IPS DF 19.7 (cell line): ENCODE data around the gene IFITM10.

Experiments
- DNase-seq: peaks from one replicate; pipeline ENCODE4 v3.0.0-alpha.2; 2013; ENCODE audit warnings: low read depth, low spot score

The IFITM10 gene

DNA sequence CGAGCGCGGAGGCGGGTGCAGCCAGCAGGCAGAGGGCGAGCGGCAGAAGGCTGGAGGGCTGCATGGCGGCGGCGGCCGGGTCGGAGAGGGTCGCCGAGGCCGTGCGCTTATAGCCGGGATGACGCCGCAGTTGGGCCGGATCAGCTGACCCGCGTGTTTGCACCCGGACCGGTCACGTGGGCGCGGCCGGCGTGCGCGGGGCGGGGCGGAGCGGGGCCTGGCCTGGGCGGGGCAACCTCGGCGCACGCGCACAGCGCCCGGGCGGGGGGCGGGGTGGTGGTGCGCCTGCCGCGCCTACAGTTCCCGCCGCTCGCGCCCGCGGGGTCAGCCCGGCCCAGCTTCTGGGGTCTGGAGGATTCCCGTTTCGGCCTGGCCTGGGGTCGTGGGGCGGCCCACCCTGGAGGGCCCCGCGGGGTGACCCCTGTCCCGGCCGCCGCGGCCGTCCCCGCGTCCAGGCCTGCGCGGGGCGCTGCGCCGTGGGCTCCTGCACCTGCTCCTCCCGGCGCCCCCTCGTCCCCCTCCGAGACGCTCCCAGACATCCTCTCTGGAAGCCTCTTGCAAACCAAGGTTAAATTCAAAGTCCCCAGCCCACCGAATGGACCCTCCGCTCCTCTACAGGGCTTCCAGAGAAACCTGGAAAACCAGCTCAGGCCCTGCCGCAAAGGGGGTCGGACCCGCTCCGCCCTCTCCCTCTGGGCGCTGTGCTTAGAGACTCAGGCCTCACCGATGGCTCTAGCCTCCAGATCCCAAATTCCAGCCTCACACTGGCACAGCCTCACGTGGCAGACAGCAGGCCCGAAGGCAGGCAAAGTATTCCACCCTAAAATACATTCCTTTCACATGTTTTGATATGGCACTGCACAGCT is 13.6 kb upstream of the IFITM10 start, which contains the start of gene CTSD:
TSS of gene CTSD (minus strand) at position 132 of the 866 bp plus-strand sequence. CDS start at position 64, 68 bp downstream.
- DNase-seq, result no peak

- no peak for DNase-seq
Observed at GRCh38 chr11:1763336-1763795, 13.0 kb upstream of the IFITM10 start.

- DNase-seq, result no peak
Observed at GRCh38 chr11:1762537-1763302, 12.3 kb upstream of the IFITM10 start.

- no peak for DNase-seq
Observed at GRCh38 chr11:1761857-1762536, 11.6 kb upstream of the IFITM10 start.

DNA sequence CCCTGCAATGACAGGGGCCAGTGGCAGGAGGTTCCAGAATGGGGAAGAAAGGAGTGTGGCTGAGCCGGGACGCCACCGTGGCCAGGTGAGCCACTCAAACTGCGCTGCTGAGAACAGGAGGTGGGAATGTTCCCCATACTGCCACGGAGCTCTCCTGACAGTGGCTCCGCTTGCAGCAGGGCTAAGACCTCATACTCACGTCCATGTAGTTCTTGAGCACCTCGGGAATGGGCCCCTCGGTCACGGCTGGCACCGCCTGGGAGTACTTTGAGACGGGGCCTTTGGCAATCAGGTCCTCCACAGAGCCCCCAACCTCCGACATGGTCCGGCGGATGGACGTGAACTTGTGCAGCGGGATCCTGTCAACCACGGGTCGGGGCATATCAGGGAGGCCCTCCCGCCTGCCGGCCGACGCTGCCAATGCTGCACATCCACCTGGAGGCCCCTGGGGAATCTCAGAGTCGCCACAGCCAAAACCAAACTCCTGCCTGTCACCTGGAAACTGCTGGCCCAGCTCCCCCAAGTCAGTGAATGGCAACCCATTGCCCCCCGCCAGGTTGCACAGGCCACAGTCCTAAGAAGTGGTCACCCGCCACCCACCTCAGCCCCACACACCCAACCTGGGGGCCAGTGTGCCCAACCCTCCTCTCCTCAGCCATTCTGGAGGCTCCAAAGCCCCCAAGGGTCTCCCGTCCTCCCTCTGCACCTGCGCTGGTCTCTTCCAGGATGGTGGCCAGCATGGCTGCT is 10.9 kb upstream of the IFITM10 start:
- DNase-seq, result no peak

DNA sequence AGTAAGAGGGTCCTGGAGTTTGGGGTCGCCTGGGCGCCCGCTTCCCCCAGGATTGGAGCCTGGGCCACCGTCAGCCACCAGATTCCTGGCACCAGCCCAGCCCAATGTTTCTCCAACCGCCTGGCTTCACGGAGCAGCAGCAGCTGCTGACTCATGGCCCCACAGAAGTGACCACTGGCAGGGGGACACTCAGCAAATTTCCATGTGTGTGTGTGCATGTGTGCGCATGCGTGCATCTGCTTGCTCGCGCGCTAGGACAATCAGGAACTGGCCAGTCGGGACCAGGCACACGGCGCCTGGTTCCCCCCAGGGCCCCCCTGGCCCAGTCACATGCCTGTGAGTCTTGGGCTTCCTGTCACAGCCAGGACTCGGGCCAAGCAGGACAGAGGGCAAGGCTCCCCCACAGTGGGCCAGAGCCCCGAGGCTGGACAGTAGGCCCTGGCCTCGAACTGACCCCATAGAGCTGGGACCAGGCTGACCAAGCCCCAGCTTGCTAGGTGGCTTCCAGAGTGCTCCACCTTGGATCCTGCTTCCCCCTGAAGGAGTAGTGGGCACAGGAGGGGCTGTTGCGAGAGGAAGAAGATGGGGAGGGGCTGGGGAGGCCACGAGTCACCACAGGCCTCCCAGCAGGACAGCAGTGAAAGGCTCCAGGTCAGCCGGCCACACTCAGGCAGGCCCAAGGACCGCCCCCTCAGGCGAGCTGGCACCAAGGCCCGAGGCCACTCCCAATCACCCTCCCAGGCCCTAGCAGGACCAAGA is 10.1 kb upstream of the IFITM10 start:
- DNase-seq, result no peak

DNA sequence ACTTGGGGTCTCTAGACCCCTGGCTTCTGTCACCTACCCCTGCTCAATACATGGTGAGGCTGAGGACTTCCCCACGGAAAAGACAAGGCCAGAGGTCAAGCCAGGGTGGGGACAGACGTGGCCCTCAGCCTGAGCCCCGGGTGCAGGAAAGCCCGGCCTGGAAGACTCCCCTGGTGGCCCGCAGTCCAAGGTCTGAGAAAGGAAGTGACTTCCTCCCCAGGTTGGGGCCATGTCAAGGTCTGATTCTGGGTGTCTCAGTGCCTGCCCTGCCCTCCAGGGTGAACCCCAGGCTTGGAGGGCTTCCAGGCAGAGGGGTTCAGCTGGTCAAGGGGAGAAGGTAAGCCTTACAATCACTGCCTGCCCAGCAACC is 9.4 kb upstream of the IFITM10 start:
- DNase-seq, result no peak

- no peak for DNase-seq
Observed at GRCh38 chr11:1759151-1759850, 8.9 kb upstream of the IFITM10 start.

GRCh38 chr11:1758611-1759150 is 8.3 kb upstream of the IFITM10 start:
- DNase-seq, result no peak

DNA sequence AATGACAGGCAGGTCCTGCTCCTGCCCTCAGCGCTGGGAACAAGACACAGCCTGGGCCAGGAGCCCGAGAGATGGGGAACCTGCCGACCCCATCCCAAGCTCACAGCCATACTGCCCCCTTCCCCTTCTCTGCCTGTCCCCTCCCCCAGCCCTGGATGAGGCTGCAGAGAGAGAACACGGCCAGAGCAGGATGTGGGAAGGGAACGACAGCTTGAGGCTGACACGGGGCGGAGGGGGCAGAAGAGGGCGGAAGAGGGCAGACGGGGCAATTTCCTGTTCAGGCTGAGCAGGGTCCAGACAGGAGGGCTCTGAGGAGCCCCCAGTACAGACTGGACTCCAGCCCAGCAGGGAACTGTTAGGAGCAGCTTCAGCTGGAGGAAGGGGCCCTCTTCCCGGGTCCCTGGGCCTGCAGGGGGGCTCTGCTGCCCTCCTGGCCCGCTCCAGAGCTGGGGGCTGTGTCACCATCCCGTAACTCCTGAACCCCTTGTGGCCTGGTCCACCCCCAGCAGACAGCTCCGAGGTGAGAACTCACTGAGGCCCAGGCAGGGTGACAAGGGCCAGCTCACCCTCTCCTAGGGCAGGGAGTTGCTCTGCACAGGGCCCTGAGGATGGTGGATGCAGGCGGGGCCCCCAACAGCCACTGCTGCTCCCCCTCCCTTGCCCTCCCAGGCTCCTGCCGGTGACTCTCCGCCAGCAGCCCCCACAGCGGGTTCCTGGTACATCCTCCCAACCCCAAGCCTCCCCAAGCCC is 7.6 kb upstream of the IFITM10 start:
- no peak for DNase-seq

GRCh38 chr11:1756791-1757771 is 6.7 kb upstream of the IFITM10 start:
- DNase-seq, result no peak

DNA sequence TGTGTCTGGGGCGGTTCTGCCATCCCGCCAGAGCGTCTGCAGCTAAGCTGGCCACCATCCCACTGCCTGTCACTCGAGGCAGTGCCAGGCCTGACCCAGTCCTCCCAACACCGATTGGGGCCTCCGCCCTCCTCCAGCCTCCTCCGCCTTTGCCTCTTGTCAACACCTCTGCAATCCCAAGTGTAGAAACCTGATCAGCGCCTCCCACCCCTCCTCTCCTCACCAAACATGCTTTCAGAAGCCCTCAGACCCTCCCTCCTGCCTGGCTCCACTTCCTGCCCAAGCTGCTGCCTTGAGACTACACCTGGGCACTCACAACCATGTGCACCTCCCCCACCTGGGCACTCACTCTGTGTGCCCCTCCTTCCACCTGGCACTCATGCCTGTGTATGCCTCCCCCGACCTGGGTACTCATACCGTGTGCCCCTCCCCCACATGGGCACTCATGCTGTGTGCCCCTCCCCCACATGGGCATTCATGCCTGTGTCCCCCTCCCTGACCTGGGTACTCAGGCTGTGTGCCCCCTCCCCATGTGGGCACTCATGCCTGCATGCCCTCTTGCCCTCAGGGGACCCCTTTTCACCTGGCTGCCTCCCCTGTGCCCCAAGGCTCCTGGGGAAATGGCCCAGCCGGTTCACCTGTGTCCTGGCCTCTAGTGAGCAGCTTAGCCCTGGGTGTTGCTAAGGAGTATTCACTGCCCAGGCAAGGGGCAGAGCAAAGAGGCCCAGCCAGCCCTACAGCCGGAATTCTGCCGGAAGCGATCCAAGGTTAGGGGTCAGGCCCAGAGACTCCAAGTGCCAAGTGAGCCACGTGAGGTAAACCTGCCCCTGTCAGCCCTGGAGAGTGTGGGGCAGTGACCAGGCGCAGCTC is 5.5 kb upstream of the IFITM10 start:
- no peak for DNase-seq

DNA sequence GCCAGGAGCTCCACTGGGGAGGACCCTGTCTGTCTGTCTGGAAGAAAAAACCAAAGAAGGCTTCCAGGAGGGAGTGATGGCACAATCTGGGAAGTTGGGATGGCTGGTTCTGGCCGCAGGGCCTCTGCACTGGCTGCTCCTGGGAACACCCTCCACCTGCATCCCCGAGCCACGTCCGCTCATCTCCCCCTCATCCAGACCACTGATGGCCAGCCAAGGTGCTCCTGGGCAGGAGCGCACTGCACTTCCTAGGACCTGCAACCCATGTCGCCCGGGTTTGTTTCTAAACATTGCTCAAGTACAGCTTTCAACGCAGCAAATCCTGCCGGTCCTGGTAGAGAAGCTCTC is 4.9 kb upstream of the IFITM10 start:
- DNase-seq, result no peak

DNA sequence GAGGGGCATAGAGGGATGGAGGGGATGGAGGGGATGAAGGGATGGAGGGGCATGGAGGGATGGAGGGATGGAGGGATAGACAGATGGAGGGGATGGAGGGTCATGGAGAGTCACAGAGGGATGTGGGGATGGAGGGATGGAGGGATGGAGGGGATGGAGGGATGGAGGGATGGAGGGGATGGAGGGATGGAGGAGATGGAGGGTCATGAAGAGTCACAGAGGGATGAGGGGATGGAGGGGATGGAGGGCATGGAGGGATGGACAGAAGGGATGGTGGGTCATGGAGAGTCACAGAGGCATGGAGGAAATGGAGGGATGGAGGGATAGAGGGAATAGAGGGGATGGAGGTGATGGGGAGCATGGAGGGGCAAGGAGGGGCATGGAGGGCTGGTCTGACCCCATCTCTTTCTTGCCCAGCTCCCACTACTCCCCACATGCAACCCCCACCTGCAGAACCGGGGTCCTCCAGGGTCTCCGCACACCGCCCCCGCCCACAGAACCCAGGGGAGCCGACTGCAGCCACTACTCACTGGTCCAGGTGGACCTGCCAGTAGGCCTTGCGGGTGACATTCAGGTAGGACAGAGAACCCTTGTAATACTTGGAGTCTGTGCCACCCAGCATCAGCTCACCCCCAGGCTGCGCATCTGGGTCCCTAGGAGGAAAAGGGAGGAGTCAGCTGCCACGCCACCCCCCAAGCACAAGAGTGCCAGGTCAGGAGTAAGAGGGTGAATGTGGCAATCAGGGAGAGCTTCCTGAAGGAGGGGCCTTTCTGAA is 4.2 kb upstream of the IFITM10 start:
- no peak for DNase-seq

DNA sequence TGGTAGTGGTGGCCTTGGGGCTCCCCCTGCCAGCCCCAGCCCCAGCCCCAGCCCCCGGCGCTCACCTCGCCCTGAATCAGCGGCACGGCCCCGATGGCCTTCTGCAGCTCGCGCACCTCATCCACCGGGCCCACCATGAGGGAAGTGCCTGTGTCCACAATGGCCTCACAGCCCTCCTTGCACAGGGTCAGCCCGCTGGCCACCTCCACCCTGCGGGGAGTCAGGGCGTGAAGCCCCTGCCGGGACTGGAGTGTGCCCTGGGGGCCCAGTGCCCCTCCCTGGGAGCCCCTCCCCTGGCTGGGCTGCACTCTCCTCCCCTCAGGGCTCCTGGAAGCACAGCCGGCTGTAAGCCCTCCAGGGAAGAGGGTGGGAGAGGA is 3.5 kb upstream of the IFITM10 start:
- DNase-seq, result no peak

DNA sequence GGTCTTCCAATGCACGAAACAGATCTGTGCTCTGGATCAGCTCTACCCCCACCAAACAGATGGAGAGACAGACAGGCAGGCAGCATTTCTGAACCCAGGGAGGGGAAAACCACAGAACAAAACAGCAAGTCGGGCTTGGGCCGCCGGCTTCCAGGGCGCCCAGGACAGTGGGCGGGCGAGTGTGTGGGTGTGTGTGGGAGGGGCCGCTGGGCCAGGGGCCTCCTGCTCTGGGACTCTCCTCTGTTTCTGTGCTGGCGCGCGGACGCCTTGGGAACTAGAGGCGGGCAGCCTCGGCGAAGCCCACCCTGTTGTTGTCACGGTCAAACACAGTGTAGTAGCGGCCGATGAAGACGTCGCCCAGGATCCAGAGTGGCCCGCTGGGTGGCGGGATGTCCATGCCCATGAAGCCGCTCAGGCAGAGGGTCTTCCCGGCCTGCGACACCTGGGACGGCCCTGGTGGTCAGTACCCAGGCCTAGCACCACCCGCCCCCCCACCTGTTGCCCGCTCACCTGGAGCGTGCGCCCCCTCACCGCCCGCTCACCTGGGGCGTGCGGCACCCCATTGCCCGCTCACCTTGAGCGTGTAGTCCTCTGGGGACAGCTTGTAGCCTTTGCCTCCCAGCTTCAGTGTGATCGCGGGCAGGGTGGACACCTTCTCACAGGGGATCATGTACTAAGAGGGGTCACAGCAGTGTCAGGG is 3.0 kb upstream of the IFITM10 start:
- DNase-seq, result no peak
